GM18870 (cell line): Measurements from ENCODE around the gene PAM16.
"Not testable (repeated sequence)": the region's sequence is repeated elsewhere in the genome, so short reads cannot be mapped to it uniquely, and the experiment has no call there.

Experiments
- ATAC-seq: cut with Tn5 transposase; IDR thresholded peaks from one replicate; pipeline ENCODE4 v1.9.1; 2021; ENCODE audit warnings: moderate library complexity; ENCODE audit not compliant: unreplicated experiment

Gene PAM16

DNA sequence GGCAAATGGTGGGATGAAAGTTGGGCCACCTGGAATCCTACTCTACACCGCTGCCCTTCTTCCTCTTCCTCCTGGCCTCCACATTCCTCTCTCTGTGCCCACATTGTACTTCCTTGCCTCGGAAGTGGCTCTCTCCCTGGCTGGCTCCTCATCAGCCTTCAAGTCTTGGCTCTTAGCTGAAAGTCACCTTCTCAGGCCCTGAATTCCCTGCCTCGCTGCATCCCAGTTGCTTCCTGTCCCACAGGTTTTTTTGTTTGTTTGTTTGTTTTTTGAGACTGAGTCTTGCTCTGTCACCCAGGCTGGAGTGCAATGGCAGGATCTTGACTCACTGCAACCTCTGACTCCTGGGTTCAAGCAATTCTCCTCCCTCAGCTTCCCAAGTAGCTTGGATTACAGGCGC, 2.6 kb upstream of the PAM16 start:
- no peak for ATAC-seq

DNA sequence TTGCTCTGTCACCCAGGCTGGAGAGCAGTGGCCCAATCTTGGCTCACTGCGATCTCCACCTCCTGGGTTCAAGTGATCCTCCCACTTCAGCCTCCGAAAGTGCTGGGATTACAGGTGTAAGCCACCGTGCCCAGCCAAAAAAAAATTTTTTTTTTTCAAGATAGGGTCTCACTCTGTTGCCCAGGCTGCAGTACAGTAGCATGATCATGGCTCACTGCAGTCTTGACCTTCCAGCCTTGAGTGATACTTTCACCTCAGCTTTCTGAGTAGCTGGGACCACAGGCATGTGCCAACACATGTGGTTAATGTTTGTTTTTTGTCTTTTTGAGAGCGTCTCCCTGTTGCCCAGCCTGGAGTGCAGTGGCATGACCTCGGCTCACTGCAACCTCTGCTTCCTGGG, 1.7 kb upstream of the PAM16 start:
- ATAC-seq: no peak

DNA sequence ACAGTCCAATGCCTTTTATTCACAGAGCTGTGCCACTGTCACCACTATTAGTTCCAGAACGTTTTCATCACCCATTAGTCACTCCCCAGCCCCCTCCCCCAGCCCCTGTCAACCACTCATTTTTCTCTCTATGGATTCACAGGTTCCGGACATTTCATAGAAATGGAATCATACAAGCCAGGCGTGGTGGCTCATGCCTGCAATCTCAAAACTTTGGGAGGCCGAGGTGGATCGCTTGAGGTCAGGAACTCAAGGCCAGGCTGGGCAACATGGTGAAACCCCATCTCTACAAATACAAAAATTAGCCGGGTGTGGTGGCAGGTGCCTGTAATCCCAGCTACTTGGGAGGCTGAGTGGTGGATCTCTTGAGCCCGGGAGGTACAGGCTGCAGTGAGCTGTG, 759 bp upstream of the PAM16 start:
- ATAC-seq: no peak

DNA sequence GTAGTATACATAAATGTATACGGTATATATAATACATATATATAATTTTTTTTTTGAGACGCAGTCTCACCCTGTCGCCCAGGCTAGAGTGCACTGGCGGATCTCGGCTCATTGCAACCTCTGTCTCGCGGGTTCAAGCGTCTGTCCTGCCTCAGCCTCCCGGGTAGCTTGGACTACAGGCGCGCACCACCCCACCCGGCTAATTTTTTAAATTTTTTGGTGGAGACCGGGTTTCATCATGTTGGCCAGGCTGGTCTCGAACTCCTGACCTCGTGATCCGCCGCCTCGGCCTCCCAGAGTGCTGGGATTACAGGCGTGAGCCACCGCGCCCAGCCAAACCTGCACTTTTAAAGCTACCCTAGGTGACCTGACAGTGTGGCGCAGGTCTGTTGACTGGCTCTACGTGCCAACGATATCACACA, 745 bp downstream of the PAM16 start:
- peak; percentile 8 for ATAC-seq

DNA sequence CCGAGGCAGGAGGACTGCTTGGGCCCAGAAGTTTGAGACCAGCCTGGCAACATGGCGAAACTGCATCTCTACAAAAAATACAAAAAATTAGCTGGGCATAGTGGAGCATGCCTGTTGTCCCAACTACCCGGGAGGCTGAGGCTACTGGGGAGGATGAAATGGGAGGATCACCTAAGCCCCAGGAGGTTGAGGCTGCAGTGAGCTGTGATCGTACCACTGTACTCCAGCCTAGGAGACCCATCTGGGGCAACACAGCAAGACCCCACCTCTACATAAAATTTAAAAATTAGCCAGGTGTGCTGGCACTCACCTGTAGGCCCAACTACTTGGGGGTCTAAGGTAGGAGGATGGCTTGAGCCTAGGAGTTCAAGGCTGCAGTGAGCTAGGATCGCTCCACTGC, 1.8 kb downstream of the PAM16 start:
- ATAC-seq: no peak

DNA sequence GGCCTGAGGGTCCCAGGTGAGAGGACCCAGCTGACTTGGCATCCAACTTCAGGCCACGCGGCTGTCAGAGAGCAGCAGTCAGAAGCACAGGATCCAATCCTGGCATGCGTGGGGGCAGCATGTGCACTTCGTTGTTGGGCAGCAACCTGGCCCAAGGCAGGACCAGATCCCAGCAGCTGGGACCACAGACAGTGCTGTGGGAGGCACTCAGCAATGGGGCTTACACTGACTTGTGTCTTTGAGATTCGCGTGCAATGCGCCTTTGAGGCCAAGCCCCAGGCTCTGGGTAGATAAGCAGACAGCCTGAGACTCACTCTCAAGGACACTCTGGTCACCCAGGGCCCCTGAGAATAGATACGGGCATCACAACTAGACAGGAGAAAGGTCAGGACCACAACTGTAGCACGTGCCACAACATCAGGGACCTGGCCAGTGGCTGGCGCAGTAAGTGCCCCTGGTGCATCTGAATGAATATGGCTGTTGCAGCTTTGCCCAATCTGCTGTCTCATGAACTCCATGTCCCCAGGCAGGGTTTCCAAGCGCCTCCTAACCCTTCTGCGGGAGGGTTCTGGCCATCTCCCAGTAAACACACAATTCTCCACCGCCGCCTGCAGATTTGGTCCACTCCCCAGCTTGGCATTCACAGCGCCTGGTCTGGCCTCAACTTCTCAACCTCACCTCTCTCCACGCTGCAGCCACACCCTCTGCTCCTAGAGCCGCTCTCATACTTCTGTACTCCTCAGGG, 3.2 kb downstream of the PAM16 start:
- no peak for ATAC-seq

DNA sequence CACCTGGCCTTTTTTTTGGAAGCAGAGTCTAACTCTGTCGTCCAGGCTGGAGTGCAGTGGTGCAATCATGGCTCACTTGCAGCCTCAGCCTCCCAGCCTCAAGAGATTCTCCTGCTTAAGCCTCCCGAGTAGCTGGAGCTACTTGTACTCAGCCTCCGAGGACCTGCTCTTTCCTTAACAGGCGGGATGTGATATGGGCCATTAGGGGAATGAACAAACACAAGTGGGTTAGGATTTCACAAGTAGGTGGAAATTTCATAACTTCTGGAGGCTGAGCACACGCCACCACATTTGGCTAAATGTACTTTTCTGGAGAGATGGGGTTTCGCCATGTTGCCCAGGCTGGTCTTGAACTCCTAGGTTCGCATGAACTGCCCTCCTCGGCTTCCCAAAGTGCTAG, 4.1 kb downstream of the PAM16 start:
- no peak for ATAC-seq

DNA sequence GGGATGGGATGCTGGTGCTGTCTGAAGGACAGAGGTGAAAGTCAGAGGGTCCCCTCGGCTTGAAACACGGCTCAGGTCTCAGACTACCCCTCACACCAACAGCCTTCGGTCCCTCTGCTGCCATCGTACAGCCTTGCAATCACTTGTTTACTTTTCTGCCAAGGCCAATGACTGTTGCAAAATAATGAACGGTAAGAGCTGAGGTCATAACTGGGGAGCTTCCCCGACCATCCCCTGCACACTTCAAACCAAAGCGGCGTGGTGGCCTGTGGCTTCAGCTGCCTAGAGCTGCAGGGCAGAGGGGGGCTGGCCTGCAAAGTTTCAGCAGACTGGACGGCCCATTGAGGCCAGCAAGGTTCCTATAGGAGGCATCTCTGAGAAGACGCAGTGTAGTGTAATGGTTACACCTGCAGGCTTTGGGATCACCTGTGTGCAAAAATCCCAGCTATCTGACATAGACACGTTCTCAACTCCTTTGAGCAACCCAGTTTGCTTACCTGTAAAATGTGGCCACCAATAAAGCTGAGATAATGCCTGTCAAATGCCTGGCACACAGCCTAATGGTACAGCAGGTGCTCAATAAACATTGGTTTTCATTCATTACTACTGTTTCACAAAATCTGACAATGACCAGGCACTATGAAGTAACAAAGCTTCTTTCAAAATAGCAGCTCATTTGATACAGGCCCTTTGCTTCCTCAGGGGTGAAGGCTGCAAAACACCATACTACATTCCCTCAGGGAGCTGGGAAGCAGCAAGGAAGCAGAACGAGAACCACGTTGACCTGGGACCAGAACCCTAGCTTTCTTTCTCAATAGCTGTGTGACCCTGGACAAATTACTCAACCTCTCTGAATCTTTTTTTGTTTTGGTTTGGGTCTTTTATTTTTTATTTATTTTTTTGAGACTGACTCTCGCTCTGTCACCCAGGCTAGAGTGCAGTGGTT, 5.0 kb downstream of the PAM16 start:
- no peak for ATAC-seq

DNA sequence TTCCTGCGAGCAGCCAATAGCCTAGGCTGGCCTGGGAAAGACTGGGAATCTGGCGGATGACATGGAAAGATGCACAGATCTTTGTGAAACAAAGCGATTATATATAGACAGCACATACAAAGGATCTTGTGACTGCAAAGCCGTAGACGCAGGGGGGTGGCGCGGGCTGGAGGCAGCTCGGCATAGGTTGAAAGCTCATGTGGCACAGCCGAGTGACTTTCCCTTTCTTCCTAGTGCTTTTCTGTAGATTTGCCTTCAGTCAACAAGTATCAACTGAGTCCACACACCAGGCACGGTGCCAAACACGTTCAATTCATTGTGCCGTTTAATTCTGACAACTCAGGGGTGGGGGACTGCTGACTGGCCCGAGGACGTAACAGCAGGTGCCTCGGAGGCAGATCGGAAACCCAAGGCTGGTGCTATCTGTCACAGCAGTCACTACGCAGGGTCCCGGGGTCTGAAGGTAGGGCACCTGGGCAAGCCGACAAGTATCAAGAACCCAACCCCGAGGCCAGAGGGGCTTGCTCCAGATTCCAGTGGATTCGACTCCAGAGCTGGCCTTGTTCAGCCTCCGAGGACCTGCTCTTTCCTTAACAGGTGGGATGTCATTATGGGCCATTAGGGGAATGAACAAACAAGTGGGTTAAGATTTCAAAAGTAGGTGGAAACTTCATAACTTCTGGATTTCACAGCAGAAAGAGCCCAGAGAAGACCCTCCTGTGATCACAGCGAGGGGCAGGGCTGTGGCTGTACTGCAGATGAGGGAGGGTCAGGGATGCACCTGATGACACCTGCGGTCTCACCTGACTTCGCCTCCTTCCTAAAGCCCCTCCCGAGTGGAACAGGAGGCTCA, 5.9 kb downstream of the PAM16 start:
- no peak for ATAC-seq

DNA sequence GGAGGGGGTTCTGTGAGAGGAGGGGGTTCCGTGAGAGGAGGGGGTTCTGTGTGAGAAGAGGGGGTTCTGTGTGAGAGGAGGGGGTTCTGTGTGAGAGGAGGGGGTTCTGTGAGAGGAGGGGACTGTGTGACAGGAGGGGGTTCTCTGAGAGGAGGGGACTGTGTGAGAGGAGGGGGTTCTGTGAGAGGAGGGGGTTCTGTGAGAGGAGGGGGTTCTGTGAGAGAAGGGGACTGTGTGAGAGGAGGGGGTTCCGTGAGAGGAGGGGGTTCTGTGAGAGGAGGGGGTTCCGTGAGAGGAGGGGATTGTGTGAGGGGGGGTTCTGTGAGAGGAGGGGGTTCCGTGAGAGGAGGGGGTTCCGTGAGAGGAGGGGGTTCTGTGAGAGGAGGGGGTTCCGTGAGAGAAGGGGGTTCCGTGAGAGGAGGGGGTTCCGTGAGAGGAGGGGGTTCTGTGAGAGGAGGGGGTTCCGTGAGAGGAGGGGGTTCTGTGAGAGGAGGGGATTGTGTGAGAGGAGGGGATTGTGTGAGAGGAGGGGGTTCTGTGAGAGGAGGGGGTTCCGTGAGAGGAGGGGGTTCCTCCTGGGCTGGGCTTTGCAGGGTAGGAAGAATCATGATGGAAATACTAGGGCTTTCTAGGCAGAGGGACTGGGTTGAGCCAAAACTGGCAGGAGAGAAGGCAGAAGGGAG, 6.7 kb downstream of the PAM16 start:
- not testable (repeated sequence) for ATAC-seq

DNA sequence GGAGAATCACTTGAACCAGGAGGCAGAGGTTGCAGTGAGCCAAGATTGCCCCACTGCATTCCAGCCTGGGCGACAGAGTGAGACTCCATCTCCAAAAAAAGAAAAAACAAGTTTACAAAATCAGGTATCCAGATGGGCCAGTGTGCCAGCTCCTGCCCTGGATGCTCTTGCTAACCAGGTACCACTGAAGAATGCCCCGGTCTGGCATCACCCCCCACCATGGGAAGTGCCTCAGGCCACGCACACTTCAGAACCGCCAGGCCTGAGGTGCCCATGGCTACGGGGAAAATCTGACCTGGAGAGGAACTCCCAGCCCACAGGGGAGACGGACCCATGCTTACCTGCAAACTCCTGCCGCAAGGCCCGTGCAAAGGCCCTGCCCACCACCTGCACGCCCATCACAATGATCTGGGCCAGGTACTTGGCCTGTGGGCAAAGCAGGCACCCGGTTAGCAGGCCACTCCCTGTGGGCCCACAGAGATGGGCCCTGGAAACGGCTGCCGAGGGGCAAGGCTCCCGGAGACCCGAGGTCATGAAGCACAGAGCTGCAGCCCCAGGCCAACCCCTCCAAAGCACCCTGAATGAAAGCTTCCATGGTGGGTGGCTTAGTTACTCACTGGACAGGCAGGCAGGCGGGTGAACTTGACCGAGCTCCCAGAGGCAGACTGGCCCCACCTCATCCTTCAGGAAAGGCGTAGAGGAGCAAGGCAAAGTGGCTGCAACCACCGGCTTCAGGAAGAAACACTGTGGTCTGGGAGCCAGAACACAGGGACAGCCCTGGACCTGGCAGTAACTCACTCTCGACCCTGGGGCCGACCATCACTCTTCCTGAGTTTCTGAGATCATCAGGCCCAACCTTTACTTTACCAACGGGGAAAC, 8.0 kb downstream of the PAM16 start:
- ATAC-seq: no peak

DNA sequence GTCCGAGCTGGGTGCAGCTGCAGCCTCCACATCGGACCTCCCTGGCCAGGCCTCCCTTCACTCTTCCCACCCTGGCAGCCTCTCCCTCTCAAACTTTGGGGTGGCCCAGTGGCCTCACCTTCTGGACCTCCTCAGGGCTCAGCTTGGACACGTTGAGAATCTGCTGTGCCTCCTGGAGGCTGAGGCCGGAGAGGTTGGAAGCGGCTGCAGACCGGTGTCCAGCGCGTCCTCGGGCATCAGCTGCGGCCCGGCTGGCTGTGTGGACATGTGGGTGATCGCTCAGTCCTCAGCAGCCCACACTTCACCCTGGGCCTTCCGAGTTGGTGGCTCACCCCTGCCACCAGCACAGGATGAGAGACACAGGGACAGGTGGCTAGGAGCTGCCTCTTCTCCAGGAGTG, 9.9 kb downstream of the PAM16 start:
- no peak for ATAC-seq

DNA sequence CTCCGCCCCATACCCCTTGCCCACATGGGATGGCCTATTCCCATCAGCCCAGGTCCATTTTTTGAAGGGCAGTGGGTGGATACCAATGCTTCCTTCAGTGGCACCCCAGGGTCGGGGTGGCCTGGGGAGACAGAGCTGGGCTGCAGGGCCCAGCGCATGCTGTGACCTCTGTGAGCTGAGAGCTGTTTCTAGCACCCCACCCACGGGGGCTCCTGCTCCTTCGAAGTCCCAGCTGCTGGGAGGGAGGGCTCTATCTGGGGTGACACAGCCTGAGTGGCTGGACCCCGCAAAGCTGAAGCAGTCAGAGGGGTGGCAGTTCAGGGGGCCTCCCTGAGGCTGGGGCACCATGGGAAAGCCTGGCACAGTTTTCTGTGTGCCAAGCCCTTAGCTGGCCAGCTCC, 10.7 kb downstream of the PAM16 start:
- no peak for ATAC-seq

DNA sequence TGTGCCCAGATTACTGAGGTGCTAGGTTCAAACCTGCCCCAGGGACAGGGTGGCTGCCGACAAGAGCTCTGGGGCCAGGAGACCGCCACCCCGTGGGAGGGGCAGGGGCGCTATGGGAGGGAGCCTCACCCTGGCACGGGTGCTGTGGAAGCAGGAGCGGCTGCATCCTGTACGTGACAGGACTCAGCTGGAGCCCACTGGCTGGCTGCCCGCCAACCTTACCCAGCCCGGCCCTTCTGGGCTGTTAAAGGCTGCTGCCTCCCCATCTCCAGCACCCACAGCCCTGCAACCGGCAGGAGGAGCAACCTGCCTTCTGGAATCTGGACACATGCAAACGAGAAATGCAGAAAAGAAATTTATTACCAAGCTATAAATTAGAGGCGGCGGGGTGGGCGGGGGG, 11.2 kb downstream of the PAM16 start:
- ATAC-seq: no peak

DNA sequence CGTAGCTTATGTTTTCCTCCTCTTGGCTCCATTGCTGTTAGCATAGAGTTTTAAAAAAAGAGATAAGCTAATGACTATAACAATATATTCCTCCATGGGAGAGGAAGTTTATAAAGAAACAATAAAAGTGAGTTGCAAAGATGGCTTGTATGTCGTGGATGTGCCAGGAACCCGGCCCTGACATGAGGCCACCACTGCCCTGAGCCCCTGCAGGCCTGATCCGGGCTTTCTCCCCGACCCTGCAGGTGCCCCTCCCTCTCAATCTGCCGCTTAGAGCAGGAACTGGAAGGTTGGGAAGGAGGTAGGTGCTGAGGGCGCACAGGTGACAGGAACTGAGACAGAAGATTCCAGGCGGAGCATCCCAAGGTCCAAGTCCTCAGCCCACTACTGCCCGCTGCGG, 11.7 kb downstream of the PAM16 start:
- no peak for ATAC-seq

DNA sequence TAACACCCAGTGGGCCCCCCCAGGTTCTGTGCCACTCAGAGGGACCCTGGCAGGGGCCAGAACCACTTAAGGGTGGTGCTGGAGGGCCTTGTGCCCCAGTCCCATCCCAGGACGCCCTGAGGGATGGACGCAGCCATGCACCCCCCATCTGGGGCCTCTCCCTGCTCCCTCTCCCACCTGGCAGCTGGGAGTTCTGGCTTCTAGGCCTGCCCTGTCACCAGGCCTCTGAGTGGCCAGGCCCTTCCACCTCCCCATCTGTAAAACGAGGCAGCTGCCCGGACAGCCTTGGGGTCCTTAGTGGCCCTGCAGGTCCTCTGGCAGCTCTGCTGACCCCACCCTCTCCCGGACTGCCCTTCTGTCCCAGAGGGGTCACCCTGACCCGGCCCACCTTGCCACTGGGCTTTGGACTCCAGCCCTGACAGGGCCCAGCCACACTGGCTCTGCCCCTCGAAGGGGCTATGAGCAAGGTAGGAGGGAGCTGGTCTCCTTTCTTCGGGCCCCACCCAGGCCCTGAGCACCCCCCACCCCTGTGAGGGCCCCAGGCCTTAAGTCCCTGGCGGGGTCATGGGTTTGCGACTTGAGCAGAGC, 12.3 kb downstream of the PAM16 start:
- ATAC-seq: no peak

DNA sequence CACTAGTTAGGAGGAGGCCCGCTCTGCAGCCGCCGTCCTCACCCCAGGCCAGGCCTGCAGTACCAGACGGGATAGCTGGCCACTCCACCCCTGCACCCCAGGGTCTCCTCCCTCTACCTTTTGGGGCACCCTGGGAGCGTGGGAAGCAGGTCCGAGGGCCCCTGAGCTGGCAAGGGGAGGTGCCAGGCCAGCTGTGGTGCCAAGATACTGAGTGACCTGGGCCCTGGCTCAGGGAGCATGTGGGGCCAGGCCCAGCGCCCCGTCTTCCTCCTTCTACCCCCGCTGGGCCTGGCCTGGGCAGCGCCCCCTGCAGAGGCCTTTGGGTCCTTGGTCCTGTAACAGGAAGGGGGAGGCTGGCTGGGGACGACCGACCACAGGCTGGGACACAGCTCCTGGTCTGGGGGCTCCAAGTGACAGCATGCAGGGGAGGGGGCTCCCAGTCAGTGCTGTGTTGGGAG, 13.0 kb downstream of the PAM16 start:
- no peak for ATAC-seq

DNA sequence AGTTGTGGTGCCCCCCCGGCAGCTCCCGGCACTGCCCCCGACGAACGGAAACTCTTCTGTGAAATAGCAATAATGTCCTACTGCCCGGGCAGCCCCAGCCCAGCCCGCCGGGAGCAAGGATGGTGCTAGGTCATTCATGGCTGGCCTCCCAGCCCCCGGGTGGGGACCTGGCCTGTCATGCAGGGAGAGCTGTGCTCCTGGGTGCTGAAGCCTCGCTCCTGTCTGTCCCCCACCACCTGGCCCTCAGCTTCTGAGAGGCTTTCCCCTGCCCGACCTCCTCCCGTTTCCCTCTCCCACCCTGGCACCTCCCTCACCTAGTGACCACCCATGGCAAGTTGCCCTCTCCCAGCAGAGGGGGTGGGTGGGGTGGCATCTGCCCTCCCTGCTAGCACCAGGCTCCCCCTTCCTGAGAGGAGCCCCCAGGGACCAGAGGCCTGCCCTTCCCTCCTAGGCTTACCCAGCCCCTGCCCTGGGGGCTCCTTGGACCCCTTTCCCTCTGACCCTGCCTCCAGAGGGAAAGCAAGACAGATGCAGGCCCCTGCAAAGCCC, 13.5 kb downstream of the PAM16 start:
- no peak for ATAC-seq
